ENCODE results near the gene EPB41L4B.
"Not testable (repeated sequence)": the region's sequence is repeated elsewhere in the genome, so short reads cannot be mapped to it uniquely, and the experiment has no call there.

The EPB41L4B gene

GRCh38 chr9:109320742-109321448 lies at the start of gene EPB41L4B:
Gene EPB41L4B, minus strand, starts transcription at chr9:109321059. Its CDS starts 613 bp downstream, at chr9:109320446.
- Histone ChIP-seq H3K4me1 (ENCODE audit: control insufficient read depth, insufficient read depth, low read length, unreplicated experiment) (peaks cover 6% of the 10 kb centered on the region), H3K79me2 (ENCODE audit: control insufficient read depth, insufficient read depth, low read length, unreplicated experiment) (no peaks in the 10 kb centered on the region), H3K4me3 (ENCODE audit: low read depth, low read length) (peak within 1 kb of the TSS; percentile 74), H3K27me3 (ENCODE audit: insufficient read depth, low read length) (peaks cover 8% of the 10 kb centered on the region; the same call in 1 of the 2 replicates), H3K27ac (ENCODE audit: low read depth, low read length) (no peak within 1 kb of the TSS), H2AFZ (ENCODE audit: low read length, unreplicated experiment) (peak within 1 kb of the TSS; percentile 62), H3K36me3 (ENCODE audit: insufficient read depth, low read length) (no peaks in the 10 kb centered on the region)

- Histone ChIP-seq H3K79me2 (ENCODE audit: control insufficient read depth, insufficient read depth, low read length, unreplicated experiment) (no peaks in the 10 kb centered on the region), H2AFZ (ENCODE audit: low read length, unreplicated experiment) (no peak overlapping the region), H3K27me3 (ENCODE audit: insufficient read depth, low read length) (peaks cover 3% of the 10 kb centered on the region; the same call in 1 of the 2 replicates), H3K27ac (ENCODE audit: low read depth, low read length) (no peak overlapping the region), H3K36me3 (ENCODE audit: insufficient read depth, low read length) (no peaks in the 10 kb centered on the region), H3K4me3 (ENCODE audit: low read depth, low read length) (no peak overlapping the region), H3K4me1 (ENCODE audit: control insufficient read depth, insufficient read depth, low read length, unreplicated experiment) (no peaks in the 10 kb centered on the region)
Observed at GRCh38 chr9:109369285-109369684, 48.4 kb upstream of the EPB41L4B start.

GRCh38 chr9:109360771-109361170 lies 39.9 kb upstream of the EPB41L4B start:
- no peak overlapping the region for H2AFZ ChIP-seq (ENCODE audit: low read length, unreplicated experiment)
- no peak overlapping the region for H3K27ac ChIP-seq (ENCODE audit: low read depth, low read length)
- H3K79me2 ChIP-seq (ENCODE audit: control insufficient read depth, insufficient read depth, low read length, unreplicated experiment) = no peaks in the 10 kb centered on the region
- H3K36me3 ChIP-seq (ENCODE audit: insufficient read depth, low read length) = no peaks in the 10 kb centered on the region
- H3K27me3 ChIP-seq (ENCODE audit: insufficient read depth, low read length) = peaks cover 13% of the 10 kb centered on the region
- H3K4me1 ChIP-seq (ENCODE audit: control insufficient read depth, insufficient read depth, low read length, unreplicated experiment) = no peaks in the 10 kb centered on the region
- H3K4me3 ChIP-seq (ENCODE audit: low read depth, low read length) = no peak overlapping the region

GRCh38 chr9:109358968-109359603 lies 38.2 kb upstream of the EPB41L4B start:
- not testable (repeated sequence) for H3K4me3 ChIP-seq (ENCODE audit: low read depth, low read length); H2AFZ ChIP-seq (ENCODE audit: low read length, unreplicated experiment); H3K4me1 ChIP-seq (ENCODE audit: control insufficient read depth, insufficient read depth, low read length, unreplicated experiment); H3K79me2 ChIP-seq (ENCODE audit: control insufficient read depth, insufficient read depth, low read length, unreplicated experiment); H3K27ac ChIP-seq (ENCODE audit: low read depth, low read length); H3K36me3 ChIP-seq (ENCODE audit: insufficient read depth, low read length)
- H3K27me3 ChIP-seq (ENCODE audit: insufficient read depth, low read length) = peaks cover 10% of the 10 kb centered on the region

- H3K4me1 ChIP-seq (ENCODE audit: control insufficient read depth, insufficient read depth, low read length, unreplicated experiment) = no peaks in the 10 kb centered on the region
- H3K27ac ChIP-seq (ENCODE audit: low read depth, low read length) = no peak overlapping the region
- H3K79me2 ChIP-seq (ENCODE audit: control insufficient read depth, insufficient read depth, low read length, unreplicated experiment) = no peaks in the 10 kb centered on the region
- H3K27me3 ChIP-seq (ENCODE audit: insufficient read depth, low read length) = peaks cover 18% of the 10 kb centered on the region
- no peaks in the 10 kb centered on the region for H3K36me3 ChIP-seq (ENCODE audit: insufficient read depth, low read length)
- no peak overlapping the region for H3K4me3 ChIP-seq (ENCODE audit: low read depth, low read length)
- H2AFZ ChIP-seq (ENCODE audit: low read length, unreplicated experiment) = no peak overlapping the region
Observed at GRCh38 chr9:109355564-109356297, 34.9 kb upstream of the EPB41L4B start.

GRCh38 chr9:109354190-109354589 lies 33.3 kb upstream of the EPB41L4B start:
- no peaks in the 10 kb centered on the region for H3K79me2 ChIP-seq (ENCODE audit: control insufficient read depth, insufficient read depth, low read length, unreplicated experiment)
- H2AFZ ChIP-seq (ENCODE audit: low read length, unreplicated experiment) = no peak overlapping the region
- H3K36me3 ChIP-seq (ENCODE audit: insufficient read depth, low read length) = no peaks in the 10 kb centered on the region
- H3K4me1 ChIP-seq (ENCODE audit: control insufficient read depth, insufficient read depth, low read length, unreplicated experiment) = peaks cover 8% of the 10 kb centered on the region
- H3K4me3 ChIP-seq (ENCODE audit: low read depth, low read length) = no peak overlapping the region
- H3K27me3 ChIP-seq (ENCODE audit: insufficient read depth, low read length) = peaks cover 11% of the 10 kb centered on the region
- no peak overlapping the region for H3K27ac ChIP-seq (ENCODE audit: low read depth, low read length)

GRCh38 chr9:109351032-109351431 lies 30.2 kb upstream of the EPB41L4B start:
- Histone ChIP-seq H2AFZ (ENCODE audit: low read length, unreplicated experiment) (no peak overlapping the region), H3K36me3 (ENCODE audit: insufficient read depth, low read length) (no peaks in the 10 kb centered on the region), H3K4me1 (ENCODE audit: control insufficient read depth, insufficient read depth, low read length, unreplicated experiment) (peaks cover 13% of the 10 kb centered on the region), H3K27me3 (ENCODE audit: insufficient read depth, low read length) (peaks cover 17% of the 10 kb centered on the region), H3K27ac (ENCODE audit: low read depth, low read length) (no peak overlapping the region), H3K4me3 (ENCODE audit: low read depth, low read length) (no peak overlapping the region), H3K79me2 (ENCODE audit: control insufficient read depth, insufficient read depth, low read length, unreplicated experiment) (no peaks in the 10 kb centered on the region)

- peaks cover 13% of the 10 kb centered on the region for H3K4me1 ChIP-seq (ENCODE audit: control insufficient read depth, insufficient read depth, low read length, unreplicated experiment)
- no peaks in the 10 kb centered on the region for H3K36me3 ChIP-seq (ENCODE audit: insufficient read depth, low read length)
- no peak overlapping the region for H3K4me3 ChIP-seq (ENCODE audit: low read depth, low read length)
- no peaks in the 10 kb centered on the region for H3K79me2 ChIP-seq (ENCODE audit: control insufficient read depth, insufficient read depth, low read length, unreplicated experiment)
- peaks cover 17% of the 10 kb centered on the region for H3K27me3 ChIP-seq (ENCODE audit: insufficient read depth, low read length)
- H3K27ac ChIP-seq (ENCODE audit: low read depth, low read length) = no peak overlapping the region
- no peak overlapping the region for H2AFZ ChIP-seq (ENCODE audit: low read length, unreplicated experiment)
Observed at GRCh38 chr9:109349421-109349846, 28.6 kb upstream of the EPB41L4B start.

GRCh38 chr9:109346904-109347303 lies 26.0 kb upstream of the EPB41L4B start:
- H3K27ac ChIP-seq (ENCODE audit: low read depth, low read length) = no peak overlapping the region
- no peak overlapping the region for H3K4me3 ChIP-seq (ENCODE audit: low read depth, low read length)
- H3K36me3 ChIP-seq (ENCODE audit: insufficient read depth, low read length) = no peaks in the 10 kb centered on the region
- peaks cover 13% of the 10 kb centered on the region for H3K4me1 ChIP-seq (ENCODE audit: control insufficient read depth, insufficient read depth, low read length, unreplicated experiment)
- peaks cover 6% of the 10 kb centered on the region for H3K27me3 ChIP-seq (ENCODE audit: insufficient read depth, low read length)
- no peak overlapping the region for H2AFZ ChIP-seq (ENCODE audit: low read length, unreplicated experiment)
- H3K79me2 ChIP-seq (ENCODE audit: control insufficient read depth, insufficient read depth, low read length, unreplicated experiment) = no peaks in the 10 kb centered on the region

- H3K4me1 ChIP-seq (ENCODE audit: control insufficient read depth, insufficient read depth, low read length, unreplicated experiment) = peaks cover 9% of the 10 kb centered on the region
- peaks cover 6% of the 10 kb centered on the region for H3K27me3 ChIP-seq (ENCODE audit: insufficient read depth, low read length)
- no peak overlapping the region for H3K27ac ChIP-seq (ENCODE audit: low read depth, low read length)
- no peaks in the 10 kb centered on the region for H3K79me2 ChIP-seq (ENCODE audit: control insufficient read depth, insufficient read depth, low read length, unreplicated experiment)
- H3K4me3 ChIP-seq (ENCODE audit: low read depth, low read length) = no peak overlapping the region
- no peaks in the 10 kb centered on the region for H3K36me3 ChIP-seq (ENCODE audit: insufficient read depth, low read length)
- H2AFZ ChIP-seq (ENCODE audit: low read length, unreplicated experiment) = no peak overlapping the region
Observed at GRCh38 chr9:109344866-109345265, 24.0 kb upstream of the EPB41L4B start.

All from ACC112 (cell line).